Medulla oblongata (tissue), 1 donor: ENCODE results near the gene TFEC.
"Not testable (repeated sequence)": the region's sequence is repeated elsewhere in the genome, so short reads cannot be mapped to it uniquely, and the experiment has no call there.

ENCODE experiments used
- DNase-seq: peaks from one replicate; pipeline ENCODE4 v3.0.0-alpha.2; 2015; ENCODE audit errors: extremely low spot score

The TFEC gene

DNA sequence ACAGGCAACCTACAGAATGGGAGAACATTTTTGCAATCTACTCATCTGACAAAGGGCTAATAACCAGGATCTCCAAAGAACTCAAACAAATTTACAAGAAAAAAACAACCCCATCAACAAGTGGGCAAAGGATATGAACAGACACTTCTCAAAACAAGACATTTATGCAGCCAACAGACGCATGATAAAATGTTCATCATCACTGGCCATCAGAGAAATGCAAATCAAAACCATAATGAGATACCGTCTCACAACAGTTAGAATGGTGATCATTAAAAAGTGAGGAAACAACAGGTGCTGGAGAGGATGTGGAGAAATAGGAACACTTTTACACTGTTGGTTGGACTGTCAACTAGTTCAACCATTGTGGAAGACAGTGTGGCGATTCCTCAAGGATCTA lies 100.8 kb downstream of the TFEC start:
- not testable (repeated sequence) for DNase-seq

GRCh38 chr7:115924411-115924810 lies 106.2 kb downstream of the TFEC start:
- DNase-seq: peak; percentile 38

DNA sequence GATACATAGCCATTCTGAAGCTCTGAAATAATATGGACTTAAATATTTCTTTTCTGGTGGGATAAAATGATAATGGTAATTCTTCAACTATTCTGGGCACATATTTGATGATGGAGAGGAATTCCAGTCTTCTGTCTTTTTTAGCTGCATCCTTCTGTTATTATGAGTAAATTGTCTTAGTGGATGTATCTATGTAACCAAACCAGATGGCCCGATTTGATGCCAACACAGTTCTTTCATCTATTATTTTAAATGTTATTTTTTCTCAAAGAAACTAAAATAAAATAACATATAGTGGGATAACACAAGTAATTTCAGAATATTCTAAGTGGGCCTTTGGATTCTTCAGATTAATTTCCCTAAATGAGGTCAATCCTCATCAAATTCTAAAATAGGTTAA lies 110.2 kb downstream of the TFEC start:
- DNase-seq: no peak

GRCh38 chr7:115914951-115915350 lies 115.6 kb downstream of the TFEC start:
- DNase-seq: no peak

DNA sequence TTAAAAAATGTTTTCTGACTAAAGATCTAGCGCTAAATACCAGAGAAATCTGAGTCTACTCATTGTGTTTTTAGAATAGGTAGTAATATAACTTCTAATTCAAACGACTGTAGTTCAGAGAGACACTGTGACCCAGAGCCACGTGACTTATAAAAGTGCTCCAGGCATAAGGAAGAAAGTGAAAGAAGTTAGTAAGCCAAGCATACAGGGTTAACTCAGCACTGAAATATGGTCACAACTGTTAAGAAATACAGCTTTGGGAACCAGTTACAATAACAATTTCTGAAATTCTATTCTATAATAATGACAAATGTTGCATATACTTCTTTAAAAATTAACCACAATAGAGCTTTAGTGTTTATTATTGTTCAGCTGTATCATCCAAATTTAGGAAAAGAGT lies 119.1 kb downstream of the TFEC start:
- no peak for DNase-seq

DNA sequence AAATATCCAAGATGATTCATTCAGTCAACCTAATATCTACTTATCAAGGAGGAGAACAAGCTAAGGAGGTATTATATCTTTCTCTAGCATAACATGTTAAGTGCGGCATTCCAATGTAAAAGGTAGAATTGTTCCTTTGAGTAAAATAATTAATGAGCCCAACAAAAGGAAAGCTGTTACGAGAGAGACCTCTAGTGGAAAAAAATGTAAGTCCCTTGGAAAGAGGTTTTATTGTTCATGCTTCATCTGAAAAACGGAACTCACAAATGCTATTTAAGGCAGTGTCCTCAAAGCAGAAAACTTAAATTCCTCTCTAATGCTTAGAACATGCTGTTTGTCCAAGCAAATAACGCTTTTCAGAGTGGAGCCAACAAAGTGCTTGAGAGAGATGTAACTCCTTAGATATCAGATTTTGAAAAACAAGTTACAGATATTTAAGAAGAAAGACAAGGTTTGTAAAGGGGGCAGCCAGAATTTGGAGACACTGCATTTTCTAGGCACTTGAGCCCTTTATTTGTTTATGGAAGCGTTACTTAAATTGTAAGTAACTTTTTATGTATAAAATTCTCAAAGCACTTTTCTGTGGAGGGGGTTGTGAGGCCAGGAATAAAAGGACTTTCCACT lies 119.9 kb downstream of the TFEC start:
- DNase-seq: peak; percentile 68

GRCh38 chr7:115906731-115907130 lies 123.8 kb downstream of the TFEC start:
- DNase-seq: no peak

DNA sequence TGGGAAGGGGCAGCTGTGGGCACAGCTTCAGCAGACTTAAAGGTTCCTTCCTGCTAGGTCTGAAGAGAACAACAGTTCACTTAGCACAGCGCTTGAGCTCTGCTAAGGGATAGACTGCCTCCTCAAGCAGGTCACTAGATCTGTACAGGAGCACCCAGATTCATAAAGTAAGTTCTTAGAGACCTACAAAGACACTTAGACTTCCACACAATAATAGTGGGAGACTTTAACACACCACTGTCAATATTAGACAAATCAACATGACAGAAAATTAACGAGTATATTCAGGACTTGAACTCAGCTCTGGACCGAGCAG lies 140.9 kb downstream of the TFEC start:
- no peak for DNase-seq

- DNase-seq: no peak
Observed at GRCh38 chr7:115888981-115889668, 141.4 kb downstream of the TFEC start.

DNA sequence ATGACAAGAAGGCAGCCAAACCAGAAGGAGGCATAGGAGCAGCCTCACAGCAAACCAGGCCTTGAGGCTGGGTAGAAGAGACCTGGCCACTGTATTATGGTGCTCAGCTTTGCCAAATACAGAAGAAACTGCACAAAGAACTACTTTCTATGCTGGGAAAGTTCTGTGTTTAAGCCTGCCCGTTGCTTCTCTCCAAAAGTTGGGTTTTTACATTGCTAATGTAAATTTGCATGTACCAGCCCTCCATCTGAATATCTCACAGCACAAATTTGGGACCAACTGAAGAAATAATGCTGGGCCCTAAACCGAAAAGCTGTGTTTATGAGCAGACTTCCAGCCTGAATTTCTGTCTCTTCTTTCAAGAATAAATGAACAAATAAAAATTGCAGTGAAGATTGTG lies 145.0 kb downstream of the TFEC start:
- DNase-seq: no peak
